HFFc6 (cell line): ENCODE measurements around the gene IKZF4. TPM values are rescaled to one million over a fixed set of nuclear protein-coding genes. Genes with fewer than 3 reads are reported as not detected.

Experiments used
- DNase-seq: peaks from one replicate; pipeline ENCODE4 v3.0.0-alpha.2; 2018
- H3K27ac Mint-ChIP-seq: 2 replicates; pipeline ENCODE4 v1.8.0; 2020; ENCODE audit warnings: mild to moderate bottlenecking, mixed read lengths
- H3K27me3 Mint-ChIP-seq: 2 replicates; pipeline ENCODE4 v1.8.0; 2021; ENCODE audit warnings: mild to moderate bottlenecking, moderate library complexity, mixed read lengths; ENCODE audit not compliant: insufficient read depth
- H3K36me3 Mint-ChIP-seq: 2 replicates; pipeline ENCODE4 v1.8.0; 2021; ENCODE audit warnings: low read depth, mixed read lengths
- H3K4me1 Mint-ChIP-seq: 2 replicates; pipeline ENCODE4 v1.8.0; 2020; ENCODE audit warnings: low read depth, mixed read lengths
- H3K4me3 Mint-ChIP-seq: 2 replicates; pipeline ENCODE4 v1.8.0; 2020; ENCODE audit warnings: mild to moderate bottlenecking, moderate library complexity, mixed read lengths
- H3K9me3 Mint-ChIP-seq: 2 replicates; pipeline ENCODE4 v1.8.0; 2020; ENCODE audit warnings: mild to moderate bottlenecking, mixed read lengths
- long read RNA-seq: library from polyadenylated mRNA; unstranded; transcript quantifications from one replicate; pipeline ENCODE4 v2.0.0, GENCODE V29; 2019
- total RNA-seq, 6 experiments: library from RNA; stranded (reverse); fragmentation: NEBNext Ultra II Directional; extraction: Animal tissue kit (Norgen Biotek cat#: 25700); gene quantifications; 2 replicates in 1 of 6; 3 replicates in 5 of 6; pipeline ENCODE4 v1.2.3, GENCODE V29; 2021
- TF ChIP-seq, protein P1 (sequence below): fragments of 200-600 bp; sonication (generic); IDR thresholded peaks from 2 replicates; pipeline ENCODE4 v1.5.0; 2021; ENCODE audit warnings: antibody characterized with exemption, mild to moderate bottlenecking

Gene IKZF4
- total RNA-seq = 1 to 10 TPM; 5.2 to 7.2 (median 5.9) TPM
- long read RNA-seq, partial matches to known transcripts = 0 of 3 reads
- long read RNA-seq, other reads (novel, unspliced or antisense) = 3 of 3 reads

DNA sequence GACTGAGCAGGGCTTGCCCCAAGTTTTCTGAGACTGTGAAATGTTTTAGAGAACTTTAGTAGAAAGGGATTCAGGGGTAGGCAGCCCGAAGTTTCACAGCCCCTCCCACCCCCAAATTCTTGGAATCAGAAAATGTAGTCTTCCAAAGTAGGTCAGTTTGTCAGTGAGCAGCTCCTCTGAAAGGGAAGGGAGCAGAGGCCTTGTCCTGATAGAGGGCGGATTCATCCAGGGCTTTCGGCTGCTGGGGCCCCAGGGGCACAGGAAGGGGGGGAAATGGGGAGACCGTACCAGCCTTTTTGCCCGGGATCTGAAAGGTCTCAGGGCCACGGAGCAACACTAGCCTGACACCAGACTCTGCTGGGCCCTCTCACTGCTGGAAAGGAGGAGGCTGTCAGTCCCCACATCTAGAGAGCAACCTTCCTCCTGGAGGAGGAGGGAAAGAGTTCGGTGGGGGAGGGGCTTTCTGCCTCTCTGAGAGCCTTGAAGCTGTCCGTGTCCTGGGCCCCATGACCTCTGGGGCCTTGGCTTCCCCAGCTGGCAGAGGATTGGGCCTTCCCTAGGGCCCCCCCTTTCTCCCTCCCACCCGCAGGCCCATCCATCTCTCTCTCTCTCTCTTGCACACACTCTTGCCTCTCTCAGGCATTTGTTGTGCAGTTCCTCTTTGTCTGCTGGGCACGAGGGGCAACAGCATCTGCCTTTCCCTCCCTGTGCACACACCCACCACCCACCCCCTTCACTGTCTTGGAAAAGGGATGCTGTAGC, at the start of gene IKZF4:
TSS of gene IKZF4 (plus strand) at position 621 of the 762 bp plus-strand sequence. CDS start 451 bp downstream, outside the sequence.
- TF ChIP-seq, protein P1, sequence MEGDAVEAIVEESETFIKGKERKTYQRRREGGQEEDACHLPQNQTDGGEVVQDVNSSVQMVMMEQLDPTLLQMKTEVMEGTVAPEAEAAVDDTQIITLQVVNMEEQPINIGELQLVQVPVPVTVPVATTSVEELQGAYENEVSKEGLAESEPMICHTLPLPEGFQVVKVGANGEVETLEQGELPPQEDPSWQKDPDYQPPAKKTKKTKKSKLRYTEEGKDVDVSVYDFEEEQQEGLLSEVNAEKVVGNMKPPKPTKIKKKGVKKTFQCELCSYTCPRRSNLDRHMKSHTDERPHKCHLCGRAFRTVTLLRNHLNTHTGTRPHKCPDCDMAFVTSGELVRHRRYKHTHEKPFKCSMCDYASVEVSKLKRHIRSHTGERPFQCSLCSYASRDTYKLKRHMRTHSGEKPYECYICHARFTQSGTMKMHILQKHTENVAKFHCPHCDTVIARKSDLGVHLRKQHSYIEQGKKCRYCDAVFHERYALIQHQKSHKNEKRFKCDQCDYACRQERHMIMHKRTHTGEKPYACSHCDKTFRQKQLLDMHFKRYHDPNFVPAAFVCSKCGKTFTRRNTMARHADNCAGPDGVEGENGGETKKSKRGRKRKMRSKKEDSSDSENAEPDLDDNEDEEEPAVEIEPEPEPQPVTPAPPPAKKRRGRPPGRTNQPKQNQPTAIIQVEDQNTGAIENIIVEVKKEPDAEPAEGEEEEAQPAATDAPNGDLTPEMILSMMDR = no peak
- H3K4me1 Mint-ChIP-seq = peaks cover 10% of the 10 kb centered on the region; the same call in 1 of the 2 replicates
- no peaks in the 10 kb centered on the region for H3K9me3 Mint-ChIP-seq
- no peaks in the 10 kb centered on the region for H3K27me3 Mint-ChIP-seq
- H3K4me3 Mint-ChIP-seq = no peak within 1 kb of the TSS
- H3K36me3 Mint-ChIP-seq = no peaks in the 10 kb centered on the region
- DNase-seq = no peak
- H3K27ac Mint-ChIP-seq = no peak within 1 kb of the TSS; the same call in 1 of the 2 replicates

DNA sequence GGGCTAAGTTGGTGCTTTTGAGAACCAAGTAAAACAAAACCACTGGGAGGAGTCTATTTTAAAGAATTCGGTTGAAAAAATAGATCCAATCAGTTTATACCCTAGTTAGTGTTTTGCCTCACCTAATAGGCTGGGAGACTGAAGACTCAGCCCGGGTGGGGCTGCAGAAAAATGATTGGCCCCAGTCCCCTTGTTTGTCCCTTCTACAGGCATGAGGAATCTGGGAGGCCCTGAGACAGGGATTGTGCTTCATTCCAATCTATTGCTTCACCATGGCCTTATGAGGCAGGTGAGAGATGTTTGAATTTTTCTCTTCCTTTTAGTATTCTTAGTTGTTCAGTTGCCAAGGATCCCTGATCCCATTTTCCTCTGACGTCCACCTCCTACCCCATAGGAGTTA, 48.8 kb upstream of the IKZF4 start:
- Mint-ChIP-seq H3K4me1 (peaks cover 35% of the 10 kb centered on the region), H3K27me3 (no peaks in the 10 kb centered on the region; the same call in 1 of the 2 replicates), H3K4me3 (peak overlapping the region; percentile 61; the same call in 1 of the 2 replicates), H3K9me3 (no peaks in the 10 kb centered on the region), H3K27ac (no peak overlapping the region), H3K36me3 (peaks cover 21% of the 10 kb centered on the region)
- peak; percentile 65 for DNase-seq
- TF ChIP-seq, protein P1 = no peak

DNA sequence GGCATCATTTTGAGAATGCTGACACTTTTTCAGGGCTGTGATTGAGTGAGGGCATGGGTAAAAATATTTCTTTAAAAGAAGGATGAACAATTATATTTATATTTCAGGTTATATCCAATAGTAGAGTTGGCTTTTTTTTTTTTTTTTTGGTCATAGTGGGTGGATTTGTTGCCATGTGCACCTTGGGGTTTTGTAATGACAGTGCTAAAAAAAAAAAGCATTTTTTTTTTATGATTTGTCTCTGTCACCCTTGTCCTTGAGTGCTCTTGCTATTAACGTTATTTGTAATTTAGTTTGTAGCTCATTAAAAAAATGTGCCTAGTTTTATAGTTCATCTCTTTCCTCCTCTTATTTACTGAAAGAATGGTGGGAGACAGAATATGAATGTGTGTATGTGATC, 48.4 kb upstream of the IKZF4 start:
- H3K27me3 Mint-ChIP-seq = no peaks in the 10 kb centered on the region; the same call in 1 of the 2 replicates
- H3K27ac Mint-ChIP-seq = no peak overlapping the region
- no peak overlapping the region for H3K4me3 Mint-ChIP-seq

GRCh38 chr12:55972911-55973598, 47.8 kb upstream of the IKZF4 start:
- H3K4me3 Mint-ChIP-seq = no peak overlapping the region
- peaks cover 25% of the 10 kb centered on the region for H3K4me1 Mint-ChIP-seq
- no peaks in the 10 kb centered on the region for H3K9me3 Mint-ChIP-seq
- TF ChIP-seq, protein P1 = no peak
- DNase-seq = peak; percentile 22
- H3K27me3 Mint-ChIP-seq = no peaks in the 10 kb centered on the region
- no peak overlapping the region for H3K27ac Mint-ChIP-seq
- peaks cover 21% of the 10 kb centered on the region for H3K36me3 Mint-ChIP-seq

More for the DNA sequence above, 48.4 kb upstream of the IKZF4 start:
- Mint-ChIP-seq H3K36me3 (peaks cover 21% of the 10 kb centered on the region), H3K9me3 (no peaks in the 10 kb centered on the region), H3K4me1 (peaks cover 31% of the 10 kb centered on the region)
- DNase-seq = no peak
- TF ChIP-seq, protein P1 = no peak

DNA sequence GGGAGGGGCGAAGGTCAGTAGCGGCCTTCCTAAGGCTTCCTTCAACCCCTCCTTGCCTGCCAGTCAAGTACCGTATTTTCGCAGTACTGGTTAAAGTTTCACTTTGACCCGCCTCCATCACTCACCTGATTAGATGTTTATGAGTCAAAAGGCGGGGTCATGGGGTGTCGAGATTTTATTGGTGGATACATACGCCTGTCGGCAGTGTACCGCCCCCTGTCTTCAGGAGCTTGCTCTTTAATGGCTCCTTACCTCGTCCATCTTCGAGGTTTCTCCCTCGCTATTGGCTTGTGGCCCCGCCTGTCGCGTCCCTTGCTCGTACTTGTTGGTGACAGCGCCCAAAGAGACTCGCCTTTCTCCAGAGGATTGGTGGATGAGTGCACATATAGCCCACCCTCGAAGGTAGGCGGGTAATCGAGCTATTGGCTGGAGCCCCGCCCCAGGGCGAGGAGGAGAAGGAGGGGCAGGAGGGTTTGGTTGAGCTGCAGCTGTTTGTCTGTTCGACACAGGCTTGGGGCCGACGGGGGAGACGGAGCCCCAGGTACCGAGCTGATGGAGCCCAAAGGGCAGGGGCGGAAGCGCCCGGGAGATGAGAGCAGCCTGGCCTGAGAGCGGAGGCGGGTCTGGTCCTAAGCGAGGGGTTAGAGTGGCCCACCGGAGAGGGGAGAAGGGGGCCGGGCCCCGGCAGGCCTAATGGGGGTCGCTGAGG, 47.1 kb upstream of the IKZF4 start, which contains the start of gene RAB5B:
TSS of gene RAB5B (plus strand) at position 480 of the 709 bp plus-strand sequence. CDS start 12,883 bp downstream, outside the sequence.
- Mint-ChIP-seq H3K27ac (no peak within 1 kb of the TSS), H3K36me3 (peaks cover 26% of the 10 kb centered on the region), H3K4me1 (peaks cover 18% of the 10 kb centered on the region), H3K27me3 (no peaks in the 10 kb centered on the region; the same call in 1 of the 2 replicates), H3K9me3 (no peaks in the 10 kb centered on the region), H3K4me3 (no peak within 1 kb of the TSS)
- TF ChIP-seq, protein P1 = peak; percentile 80
- peak; percentile 100 for DNase-seq
